Stimulated activated naive CD8-positive, alpha-beta T cell treated with anti-CD3 and anti-CD28 coated beads, Interleukin-15, Interleukin-2, amounts not matched to agents 100 U/mL and 50 U/mL, for 24 hours (primary cell): ENCODE measurements around the gene MIPOL1.
A peak's percentile ranks its signal among the peaks of the same experiment; 100 is the strongest.
"Not testable (repeated sequence)": the region's sequence is repeated elsewhere in the genome, so short reads cannot be mapped to it uniquely, and the experiment has no call there.

Source experiments
- ATAC-seq: fragments of 150-1000 bp; cut with Tn5 transposase; one replicate; pipeline ENCODE4 v1.10.0; 2021
- DNase-seq: peaks from one replicate; pipeline ENCODE4 v3.0.0; 2021

MIPOL1 gene, protein sequence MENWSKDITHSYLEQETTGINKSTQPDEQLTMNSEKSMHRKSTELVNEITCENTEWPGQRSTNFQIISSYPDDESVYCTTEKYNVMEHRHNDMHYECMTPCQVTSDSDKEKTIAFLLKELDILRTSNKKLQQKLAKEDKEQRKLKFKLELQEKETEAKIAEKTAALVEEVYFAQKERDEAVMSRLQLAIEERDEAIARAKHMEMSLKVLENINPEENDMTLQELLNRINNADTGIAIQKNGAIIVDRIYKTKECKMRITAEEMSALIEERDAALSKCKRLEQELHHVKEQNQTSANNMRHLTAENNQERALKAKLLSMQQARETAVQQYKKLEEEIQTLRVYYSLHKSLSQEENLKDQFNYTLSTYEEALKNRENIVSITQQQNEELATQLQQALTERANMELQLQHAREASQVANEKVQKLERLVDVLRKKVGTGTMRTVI

DNA sequence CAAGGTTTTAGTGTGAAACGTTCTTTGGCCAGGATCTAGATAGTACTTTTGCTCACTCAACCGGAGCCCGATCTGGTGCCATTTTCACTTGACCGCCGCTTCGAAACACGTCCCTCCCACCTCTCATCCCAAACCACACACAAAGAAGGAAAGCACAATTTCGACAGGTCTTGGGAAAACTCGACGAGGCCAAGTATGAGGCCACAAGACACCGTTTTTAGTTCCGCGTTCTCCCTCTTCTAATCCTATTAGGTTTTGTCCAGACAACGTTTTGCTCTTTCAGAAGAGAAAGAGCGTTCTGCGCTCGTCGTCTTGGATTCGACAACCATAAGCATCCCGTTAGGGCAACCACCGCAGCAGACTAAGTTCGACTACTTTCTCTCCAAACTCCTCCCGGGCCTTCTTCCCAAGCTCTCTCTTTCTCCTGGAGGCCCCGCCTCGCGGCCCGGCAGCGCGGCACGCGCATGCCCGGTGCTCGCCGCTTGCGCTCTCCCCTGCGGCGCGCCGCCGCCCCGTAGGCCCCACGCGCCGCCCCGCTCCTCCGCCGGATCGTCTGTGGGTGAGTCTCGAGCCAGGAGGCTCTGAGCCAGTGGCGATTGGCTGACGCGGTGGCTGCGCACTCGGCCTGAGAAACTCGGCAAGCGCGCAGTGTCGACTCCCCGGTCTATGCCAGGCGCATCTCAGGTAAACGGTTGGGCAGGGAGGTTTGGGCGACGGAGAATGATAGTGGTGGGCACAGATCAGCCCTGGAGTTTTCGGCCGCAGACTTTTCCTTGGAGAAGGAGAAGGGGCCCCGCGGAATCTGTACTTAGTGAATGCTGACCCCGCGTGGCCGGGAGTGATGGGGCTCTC, at the start of gene MIPOL1:
MIPOL1 (plus strand) TSS at position 517 of the 852 bp plus-strand sequence. CDS start 49,952 bp downstream, outside the sequence.
- ATAC-seq, result peak; percentile 57
- peak; percentile 9 for DNase-seq

DNA sequence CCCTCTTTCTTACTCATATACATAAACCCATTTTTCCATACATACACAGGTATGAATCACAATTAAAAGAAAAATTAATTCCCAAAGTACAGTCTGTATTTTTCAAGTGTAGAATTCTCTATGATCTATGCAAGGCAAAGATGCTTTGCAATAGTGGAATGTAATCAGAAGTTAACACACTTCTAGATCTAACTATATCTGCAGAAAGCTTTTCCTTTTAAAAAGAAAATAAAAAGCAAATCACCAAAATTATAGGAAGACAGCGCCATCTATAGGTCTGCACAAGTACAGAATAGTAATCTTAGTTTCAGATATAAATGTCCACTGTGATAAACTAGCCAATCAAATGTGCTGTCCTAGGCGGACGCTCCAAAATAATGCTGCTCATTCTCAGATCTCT, 47.3 kb upstream of the MIPOL1 start:
- no peak for DNase-seq
- ATAC-seq, result no peak

DNA sequence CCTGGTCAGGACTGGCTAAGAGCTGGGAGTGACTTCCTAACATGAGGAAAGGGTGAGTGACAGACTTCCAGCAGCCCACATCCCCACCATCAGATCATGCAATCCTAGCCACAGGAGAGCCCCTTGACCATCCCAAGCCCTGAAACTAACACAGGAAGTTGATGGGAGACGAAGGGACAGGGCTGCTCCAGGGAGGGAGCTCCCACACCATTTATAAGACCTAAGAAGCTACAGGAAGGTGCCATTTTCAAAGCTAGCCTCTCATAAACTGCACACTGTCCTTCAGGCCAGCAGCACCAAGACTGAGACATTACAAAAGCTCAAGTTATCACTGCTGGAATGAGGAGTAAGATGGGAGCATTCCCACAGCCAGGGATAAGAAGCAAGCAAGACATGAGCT, 44.7 kb upstream of the MIPOL1 start:
- no peak for DNase-seq
- ATAC-seq, result no peak

DNA sequence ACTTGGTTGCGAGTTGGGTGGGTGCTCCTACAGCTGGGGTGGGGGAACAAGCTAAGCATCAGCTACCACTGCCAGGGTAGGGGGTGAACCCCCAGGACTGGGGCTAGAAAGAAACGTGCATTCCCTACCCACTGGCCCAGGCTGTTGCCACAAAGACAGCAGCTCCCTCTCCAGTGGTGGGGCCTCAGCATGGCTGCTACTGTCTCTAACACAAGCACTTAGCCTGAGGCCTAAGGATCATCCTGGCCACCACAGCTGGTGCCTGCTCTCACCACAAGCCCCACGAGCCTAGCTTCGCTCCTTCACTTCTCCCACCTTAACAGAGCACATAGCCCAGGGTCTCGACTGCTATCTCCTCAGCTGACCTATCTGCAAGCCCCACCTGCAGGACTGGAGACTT, 44.3 kb upstream of the MIPOL1 start:
- no peak for ATAC-seq
- DNase-seq, result no peak

DNA sequence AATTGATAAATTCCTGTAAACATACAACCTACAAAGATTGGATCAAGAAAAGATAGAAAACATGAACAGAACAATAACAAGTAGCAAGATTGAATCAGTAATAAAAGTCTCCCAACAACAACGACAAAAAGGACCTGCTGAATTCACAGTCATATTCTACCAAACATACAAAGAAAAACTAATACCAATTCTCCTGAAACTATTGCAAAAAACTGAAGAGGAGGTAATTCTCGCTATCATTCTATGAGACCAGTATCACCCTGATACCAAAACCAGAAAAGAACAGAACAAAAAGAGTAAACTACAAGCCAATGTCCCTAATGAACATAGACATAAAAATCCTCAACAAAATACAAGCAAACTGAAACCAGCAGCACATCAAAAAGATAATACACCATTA, 39.8 kb upstream of the MIPOL1 start:
- DNase-seq, result no peak
- ATAC-seq, result no peak

DNA sequence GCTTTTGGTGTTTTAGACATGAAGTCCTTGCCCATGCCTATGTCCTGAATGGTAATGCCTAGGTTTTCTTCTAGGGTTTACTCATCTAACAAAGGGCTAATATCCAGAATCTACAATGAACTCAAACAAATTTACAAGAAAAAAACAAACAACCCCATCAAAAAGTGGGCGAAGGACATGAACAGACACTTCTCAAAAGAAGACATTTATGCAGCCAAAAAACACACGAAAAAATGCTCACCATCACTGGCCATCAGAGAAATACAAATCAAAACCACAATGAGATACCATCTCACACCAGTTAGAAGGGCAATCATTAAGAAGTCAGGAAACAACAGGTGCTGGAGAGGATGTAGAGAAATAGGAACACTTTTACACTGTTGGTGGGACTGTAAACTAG, 35.4 kb upstream of the MIPOL1 start:
- not testable (repeated sequence) for ATAC-seq, DNase-seq

DNA sequence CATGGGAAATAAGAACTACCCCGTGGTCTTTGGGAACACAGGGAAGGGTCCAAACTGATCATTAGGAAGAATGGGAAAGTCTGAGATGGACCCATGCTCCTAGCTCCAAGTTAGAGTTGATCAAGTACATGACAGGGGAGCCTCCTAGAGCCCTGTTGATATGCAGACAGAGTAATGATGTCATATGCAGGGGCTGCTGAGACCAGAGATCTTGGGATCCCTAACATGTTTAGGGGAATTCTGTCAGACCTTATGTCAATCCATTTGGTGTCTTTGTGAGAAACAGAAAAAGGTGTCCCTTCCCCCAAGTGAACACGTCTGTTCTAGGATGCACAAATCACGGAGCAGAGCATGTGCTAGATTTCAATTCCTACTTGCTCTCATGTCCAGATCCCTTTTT, 31.9 kb upstream of the MIPOL1 start:
- DNase-seq, result no peak
- no peak for ATAC-seq

DNA sequence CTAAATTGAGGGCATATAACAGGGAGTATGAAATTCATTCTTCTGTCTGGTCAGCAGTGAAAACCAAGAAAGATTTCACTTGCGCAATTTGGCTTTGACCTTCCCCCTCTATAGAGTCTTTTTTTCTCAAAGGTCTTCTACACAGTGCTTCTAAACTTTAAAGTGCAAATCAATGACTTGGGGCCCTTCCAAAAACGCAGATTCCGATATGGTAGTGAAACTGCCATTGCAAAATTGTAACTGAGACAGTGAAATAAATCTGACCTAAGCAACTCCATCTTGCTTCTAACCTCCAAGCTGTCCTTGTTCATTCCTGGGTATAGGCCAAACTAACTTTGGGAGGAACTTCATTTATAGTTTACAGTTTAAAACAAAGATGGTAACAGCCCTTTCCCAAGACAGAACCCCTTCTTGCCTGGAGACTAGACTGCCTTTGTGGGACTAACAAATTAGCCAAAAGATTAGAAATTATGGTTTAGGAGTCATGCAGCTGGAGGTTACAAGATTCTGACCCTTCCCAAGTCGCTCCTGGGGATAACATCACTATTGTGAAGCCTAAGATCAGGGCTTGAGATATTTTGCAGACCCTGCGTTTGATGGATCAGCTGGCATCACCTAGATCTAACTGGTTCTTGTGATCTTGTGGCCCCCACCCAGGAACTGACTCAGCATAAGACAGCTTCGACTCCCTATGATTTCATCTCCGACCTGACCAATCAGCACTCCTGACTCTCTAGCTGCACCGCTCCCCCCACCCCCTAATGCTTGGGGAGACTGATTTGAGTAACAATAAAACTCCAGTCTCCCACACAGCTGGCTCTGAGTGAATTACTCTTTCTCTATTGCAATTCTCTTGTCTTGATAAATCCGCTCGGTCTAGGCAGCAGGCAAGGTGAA, 30.3 kb upstream of the MIPOL1 start:
- ATAC-seq, result no peak
- no peak for DNase-seq

DNA sequence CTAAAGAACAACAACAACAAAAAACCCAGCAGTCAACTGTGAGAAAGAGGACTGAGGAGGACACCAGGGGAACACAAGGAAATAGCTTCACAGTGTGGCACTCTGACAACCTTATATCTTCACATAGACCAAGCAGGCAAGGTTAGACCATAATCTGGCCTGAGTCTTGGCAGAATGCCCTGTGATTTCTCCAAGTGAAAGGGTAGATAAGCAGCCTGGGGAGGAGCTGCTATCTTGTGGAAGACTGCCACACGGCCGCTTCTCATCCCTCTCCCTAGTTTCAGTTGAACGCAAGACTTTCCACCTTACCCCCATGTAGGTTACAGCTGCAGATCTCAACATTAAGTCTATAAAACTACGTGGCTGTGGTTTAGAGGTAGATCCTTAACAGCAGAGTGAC, 29.0 kb upstream of the MIPOL1 start:
- DNase-seq (no peak), ATAC-seq (no peak)

DNA sequence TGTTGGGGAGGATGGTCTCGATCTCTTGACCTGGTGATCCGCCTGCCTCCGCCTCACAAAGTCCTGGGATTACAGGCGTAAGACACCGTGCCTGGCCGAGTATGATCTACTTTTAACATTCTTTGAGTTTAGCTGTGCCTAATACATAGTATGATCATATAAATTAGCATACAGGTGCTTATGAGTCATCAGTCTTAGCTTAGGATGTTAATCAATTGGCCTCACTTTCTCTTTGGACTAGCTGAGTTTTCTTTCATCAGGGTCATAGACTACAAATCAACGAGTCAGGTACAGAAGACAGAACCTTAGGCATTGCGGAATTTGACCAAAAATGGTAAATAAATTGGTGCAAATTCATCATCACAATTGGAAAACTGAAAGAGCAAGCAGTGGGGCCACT, 27.5 kb upstream of the MIPOL1 start:
- no peak for ATAC-seq
- no peak for DNase-seq

DNA sequence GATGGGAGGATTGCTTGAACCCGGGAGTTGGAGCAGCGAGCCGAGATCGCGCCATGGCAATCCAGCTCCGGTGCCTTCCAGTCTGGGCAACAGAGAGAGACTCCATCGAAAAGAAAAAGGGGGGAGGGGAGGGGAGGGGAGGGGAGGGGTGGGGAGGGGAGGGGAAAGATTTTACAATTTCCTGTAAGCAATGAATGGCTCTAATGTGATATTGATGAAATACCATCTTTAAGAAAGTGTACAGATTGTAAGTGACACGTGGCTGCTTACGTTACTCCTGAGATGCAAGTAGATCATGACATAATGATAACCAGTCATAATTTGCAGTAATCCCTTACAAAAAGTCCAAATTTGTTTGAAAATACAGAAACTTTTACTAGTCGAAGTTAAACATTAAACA, 26.7 kb upstream of the MIPOL1 start:
- no peak for DNase-seq
- ATAC-seq, result no peak

DNA sequence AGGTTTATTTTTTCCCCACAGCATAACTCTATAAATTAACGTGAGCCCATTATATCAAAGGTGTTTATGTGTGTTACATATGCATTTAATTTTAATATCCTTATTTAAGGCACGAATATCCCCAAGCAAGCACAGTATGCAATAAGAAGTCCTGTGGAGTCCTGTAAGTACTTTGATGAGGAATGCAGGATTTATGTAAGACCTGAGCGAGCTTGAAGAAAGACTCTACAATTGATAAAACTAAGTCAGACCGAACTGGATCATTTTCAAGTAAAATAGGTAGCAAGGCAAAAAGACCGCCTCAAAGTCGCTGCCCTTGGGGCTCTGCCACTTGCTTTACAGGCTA, 26.1 kb upstream of the MIPOL1 start:
- no peak for DNase-seq
- ATAC-seq, result no peak

DNA sequence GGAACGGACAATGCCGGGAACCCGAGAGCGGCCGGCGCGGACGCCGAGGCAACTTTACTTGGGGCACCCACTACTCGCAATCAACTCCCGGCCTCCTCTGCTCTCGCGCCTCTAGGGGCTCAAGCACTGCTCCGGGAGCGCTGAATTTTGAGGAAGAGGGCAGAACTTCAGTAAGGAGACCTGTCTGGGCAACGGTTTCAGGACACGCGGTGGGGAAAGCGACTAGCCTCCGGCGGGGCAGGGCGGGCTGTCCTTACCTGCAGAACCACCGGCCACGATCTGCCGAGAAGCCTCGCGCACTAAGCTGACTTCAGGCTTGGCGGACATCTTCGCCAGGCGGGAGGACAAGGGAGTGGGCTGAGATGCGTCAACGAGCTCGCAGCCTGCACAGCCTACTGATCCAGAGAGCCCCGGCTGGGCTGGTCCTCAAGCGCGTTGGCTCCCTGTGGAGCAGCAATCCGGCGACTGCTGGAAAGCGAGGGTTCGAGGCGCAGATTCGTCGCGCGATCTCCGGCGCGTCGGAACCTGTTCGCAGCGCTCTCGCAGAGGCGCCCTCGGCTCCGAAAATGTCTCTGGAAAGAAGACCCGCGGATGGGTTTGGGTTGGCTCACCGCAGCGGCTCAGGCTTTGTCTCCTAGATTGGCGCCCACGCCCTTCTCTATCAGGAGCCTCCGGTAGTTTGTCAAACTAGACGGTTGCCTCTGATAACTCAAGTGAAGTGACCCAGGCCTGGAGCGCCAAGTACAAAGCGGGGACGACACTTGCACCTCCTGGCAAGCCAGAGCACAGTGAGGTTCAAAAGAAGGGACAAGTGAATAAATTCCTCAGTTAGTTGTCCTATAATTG, 25.5 kb upstream of the MIPOL1 start, which contains the start of gene SLC25A21:
SLC25A21 (minus strand) TSS at position 583 of the 846 bp plus-strand sequence.
- DNase-seq (peak; percentile 5), ATAC-seq (no peak)

DNA sequence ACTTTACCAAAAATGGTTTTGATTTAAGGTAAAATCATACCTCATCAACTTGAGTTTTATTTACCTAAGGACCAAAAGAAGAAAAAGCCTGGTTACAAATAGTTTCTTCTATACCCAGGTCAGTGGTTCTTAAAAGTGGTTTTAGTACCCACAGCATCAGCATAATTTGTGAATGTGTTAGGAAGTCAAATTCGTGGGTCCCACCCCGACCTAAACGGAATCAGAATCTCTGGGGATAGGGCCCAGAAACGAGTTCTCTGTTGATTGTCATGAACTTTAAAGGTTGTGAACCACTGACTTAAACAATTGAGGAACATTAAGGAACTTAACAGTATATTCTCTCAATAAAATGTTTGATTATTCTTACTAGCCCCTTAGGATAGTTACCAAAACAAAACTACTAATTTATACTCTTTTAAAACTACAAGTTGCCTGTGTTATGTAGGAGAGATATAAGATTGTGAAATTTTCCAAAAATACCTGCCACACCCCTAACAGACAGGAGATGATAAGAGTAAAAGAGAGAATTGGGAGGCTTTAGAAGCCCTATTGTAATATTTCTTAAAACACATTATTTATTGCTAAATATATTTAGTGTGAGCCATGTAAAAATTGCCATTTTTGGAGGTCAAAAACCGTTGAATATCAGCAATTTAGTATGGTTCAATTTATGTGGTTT, 24.7 kb upstream of the MIPOL1 start:
- ATAC-seq (no peak), DNase-seq (no peak)

DNA sequence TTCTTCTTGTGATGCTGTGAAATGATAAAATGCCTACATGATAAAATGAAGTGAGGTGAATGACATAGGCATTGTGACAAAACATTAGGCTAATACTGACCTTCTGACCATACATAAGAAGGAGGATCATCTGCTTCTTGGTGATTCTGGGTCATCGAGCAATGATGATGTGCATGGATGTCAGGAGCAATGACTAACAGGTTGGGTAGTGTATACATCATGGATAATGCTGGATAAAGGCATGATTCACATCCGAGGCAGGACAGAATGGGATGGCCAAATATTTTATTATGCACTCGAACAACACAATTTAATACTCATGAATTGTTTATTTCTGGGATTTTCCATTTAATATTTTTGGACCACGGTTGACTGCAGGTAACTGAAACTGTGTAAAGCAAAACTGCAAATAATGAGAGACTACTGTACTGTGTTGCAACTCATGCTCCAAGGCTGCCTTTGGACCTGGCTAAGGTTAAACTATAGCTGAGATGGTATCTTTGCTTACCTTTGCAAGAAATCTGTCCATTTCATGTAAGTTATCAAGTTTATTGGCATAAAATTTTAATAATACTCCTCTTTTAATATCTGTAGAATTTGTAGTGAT, 17.7 kb upstream of the MIPOL1 start:
- ATAC-seq (no peak), DNase-seq (no peak)

DNA sequence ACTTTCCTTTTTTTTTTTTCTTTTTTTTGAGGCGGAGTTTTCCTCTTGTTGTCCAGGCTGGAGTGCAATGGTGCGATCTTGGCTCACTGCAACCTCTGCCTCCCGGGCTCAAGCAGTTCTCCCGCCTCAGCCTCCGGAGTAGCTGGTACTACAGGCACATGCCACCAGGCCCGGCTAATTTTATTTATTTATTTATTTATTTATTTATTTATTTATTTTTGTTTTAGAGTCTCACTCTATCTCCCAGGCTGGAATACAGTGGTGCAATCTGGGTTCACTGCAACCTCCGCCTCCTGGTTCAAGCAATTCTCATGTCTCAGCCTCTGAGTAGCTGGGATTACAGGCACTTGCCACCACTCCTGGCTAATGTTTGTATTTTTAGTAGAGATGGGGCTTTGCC, 16.9 kb upstream of the MIPOL1 start:
- ATAC-seq, DNase-seq: not testable (repeated sequence)

DNA sequence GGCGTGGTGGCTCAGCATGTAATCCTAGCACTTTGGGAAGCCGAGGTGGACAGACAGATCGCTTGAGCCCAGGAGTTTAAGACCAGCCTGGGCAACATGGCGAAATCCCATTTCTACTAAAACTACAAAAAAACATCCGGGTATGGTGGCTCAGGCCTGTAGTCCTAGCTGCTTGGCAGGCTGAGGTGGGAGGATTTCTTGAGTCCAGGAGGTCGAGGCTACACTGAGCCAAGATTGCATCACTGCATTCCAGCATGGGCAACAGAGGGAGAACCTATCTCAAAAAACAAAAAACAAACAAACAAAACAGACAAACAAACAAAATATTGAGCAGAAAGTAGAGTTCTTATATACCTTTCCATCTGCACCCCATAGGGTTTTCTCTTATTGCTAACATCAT, 16.3 kb upstream of the MIPOL1 start:
- ATAC-seq (no peak), DNase-seq (no peak)

DNA sequence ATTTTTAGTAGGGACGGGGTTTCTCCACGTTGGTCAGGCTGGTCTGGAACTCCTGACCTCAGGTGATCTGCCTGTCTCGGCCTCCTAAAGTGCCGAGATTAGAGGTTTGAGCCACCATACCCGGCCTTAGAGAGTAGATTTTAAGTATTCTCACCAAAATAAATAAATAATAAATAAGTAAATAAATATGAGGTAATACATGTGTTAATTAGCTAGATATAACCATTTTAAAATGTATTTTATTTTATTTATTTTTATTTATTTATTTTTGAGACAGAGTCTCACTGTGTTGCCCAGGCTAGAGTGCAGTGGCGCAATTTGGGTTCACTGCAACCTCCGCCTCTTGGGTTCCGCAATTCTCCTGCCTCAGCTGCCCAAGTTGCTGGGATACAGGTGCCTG, 13.2 kb upstream of the MIPOL1 start:
- ATAC-seq, DNase-seq: not testable (repeated sequence)

DNA sequence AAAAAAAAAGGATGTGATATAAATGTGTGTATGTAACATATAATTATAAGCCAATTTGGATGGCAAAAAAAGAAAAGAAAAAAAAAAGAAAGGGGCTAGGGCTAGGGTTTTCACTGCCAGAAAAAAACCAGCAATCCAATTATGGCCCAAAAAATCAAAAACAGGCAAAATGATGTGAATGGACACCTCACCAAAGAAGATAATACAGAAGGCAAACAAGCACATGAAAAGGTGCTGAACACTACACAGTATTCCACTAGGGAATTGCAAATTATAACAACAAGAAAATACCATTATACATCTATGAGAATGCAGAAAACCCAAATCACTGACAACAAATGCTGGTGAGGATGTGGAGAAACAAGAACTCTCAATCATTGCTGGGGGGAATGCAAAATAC, 12.1 kb upstream of the MIPOL1 start:
- DNase-seq, result no peak
- ATAC-seq, result no peak

DNA sequence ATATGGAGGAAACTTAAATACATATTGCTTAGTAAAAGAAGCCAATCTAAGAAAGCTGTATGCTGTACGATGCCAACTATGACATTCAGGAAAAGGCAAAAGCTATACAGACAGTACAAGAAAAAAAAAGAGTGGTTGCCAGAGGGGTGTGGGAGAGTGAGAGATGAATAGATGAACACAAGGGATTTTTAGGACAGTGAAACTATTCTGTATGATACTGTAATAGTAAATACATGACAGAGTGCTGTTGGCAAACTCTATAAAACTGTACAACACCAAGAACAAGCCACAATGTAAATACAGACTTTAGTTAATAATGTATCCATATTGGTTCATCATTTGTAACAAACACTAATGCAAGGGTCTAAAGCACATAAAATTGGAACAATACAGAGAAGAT, 10.9 kb upstream of the MIPOL1 start:
- ATAC-seq, result no peak
- DNase-seq, result no peak
